Esophagus mucosa (tissue), 1 donor: Measurements from ENCODE around the gene AP1M2. TPM values are rescaled to one million over a fixed set of nuclear protein-coding genes. Genes with fewer than 3 reads are reported as not detected.
"Not testable (repeated sequence)": the region's sequence is repeated elsewhere in the genome, so short reads cannot be mapped to it uniquely, and the experiment has no call there.

ENCODE experiments used
- ATAC-seq: fragments of 200-7000 bp; cut with Tn5 transposase; one replicate; pipeline ENCODE4 v1.9.1; 2020
- total RNA-seq: library from RNA; stranded (reverse); gene quantifications from one replicate; pipeline ENCODE4 v1.2.4, GENCODE V29; 2023
- donor health status: DM: yes; HTN: yes; CAD: no.

The AP1M2 gene
- total RNA-seq, 1 donor from 2014 or later, result 61.5 TPM

GRCh38 chr19:10535613-10536012, 51.5 kb downstream of the AP1M2 start:
- peak; percentile 87 for ATAC-seq

DNA sequence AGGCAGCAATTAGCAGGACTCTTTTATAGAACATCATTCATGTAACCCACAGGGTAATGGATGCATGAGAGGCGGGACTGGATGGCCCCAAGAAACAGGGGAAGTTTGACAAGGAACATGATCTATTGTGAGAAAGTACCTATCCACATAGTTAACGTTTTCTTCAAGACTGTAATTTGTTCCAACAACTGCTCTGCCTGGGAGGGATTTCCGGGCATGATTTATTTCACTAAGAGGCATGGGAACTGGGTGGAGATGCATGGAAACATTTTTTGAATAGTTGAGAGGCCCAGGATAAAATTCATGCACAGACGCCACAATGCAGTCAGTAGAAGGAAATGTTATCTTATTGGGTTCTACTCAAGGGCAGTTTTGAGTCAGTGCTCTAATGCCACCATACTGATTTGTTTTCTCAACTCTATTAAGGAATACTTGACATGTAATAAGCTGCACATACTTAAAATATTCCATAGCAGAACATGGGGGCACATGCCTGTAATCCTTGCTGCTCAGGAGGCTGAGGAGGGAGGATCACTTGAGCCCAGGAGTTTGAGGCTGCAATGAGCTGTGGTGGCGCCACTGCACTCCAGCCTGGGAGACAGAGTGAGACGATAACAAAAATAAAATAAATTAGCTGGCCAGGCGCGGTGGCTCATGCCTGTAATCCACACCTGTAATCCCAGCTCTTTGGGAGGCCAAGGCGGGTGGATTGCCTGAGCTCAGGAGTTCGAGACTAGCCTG, 53.3 kb downstream of the AP1M2 start:
- peak; percentile 59 for ATAC-seq

GRCh38 chr19:10532457-10532856, 54.7 kb downstream of the AP1M2 start:
- ATAC-seq, result no peak

DNA sequence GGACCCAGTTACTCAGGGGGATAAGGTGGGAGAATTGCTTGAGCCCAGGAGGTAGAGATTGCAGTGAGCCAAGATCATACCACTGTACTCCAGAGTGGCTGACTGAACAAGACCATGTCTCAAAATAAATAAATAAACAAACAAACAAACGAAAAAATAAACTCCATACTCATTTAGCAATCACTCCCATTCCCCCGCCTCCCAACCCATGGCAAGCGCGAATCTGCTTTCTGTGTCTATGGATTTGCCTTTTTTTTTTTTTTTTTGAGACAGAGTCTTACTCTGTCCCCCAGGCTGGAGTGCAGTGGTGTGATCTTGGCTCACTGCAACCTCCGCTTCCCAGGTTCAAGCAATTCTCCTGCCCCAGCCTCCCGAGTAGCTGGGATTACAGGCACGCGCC, 60.2 kb downstream of the AP1M2 start:
- ATAC-seq, result not testable (repeated sequence)

DNA sequence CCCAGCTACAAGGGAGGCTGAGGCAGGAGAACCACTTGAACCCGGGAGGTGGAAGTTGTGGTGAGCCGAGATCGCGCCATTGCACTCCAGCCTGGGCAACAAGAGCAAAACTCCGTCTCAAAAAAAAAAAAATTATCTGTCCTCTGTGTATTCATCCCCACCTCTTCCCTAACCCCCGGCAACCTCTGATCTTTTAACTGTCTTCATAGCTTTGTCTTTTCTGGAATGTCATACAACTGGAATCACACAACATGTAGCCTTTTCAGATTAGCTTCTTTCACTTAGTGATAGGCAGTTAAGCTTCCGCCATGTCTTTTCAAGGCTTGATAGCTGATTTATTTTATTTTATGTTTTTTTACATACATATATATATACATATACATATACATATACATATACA, 61.5 kb downstream of the AP1M2 start:
- ATAC-seq, result no peak

- ATAC-seq, result no peak
These were observed 63.9 kb downstream of the AP1M2 start for GRCh38 chr19:10523135-10523636.

Other genes starting within 250 kb of the AP1M2 start
- gene ICAM3, start 247.7 kb downstream of the AP1M2 start, total RNA-seq, result 7.6 TPM
- gene TYK2, start 206.7 kb downstream of the AP1M2 start, total RNA-seq, result 51.1 TPM
- 86.5 TPM for gene CDC37, start 183.8 kb downstream of the AP1M2 start, total RNA-seq
- 0.92 TPM for gene PDE4A, start 166.8 kb downstream of the AP1M2 start, total RNA-seq
- gene KEAP1, start 84.0 kb downstream of the AP1M2 start, total RNA-seq, result 60.6 TPM
- 7.9 TPM for gene S1PR5, start 69.9 kb downstream of the AP1M2 start, total RNA-seq
- gene ATG4D, start 43.4 kb downstream of the AP1M2 start, total RNA-seq, result 42.2 TPM
- 22.5 TPM for gene KRI1, start 21.3 kb downstream of the AP1M2 start, total RNA-seq
- gene CDKN2D, start 18.3 kb downstream of the AP1M2 start, total RNA-seq, result 8.4 TPM
- 109 TPM for gene SLC44A2, start 38.2 kb upstream of the AP1M2 start, total RNA-seq
- 160 TPM for gene ILF3, start 67.0 kb upstream of the AP1M2 start, total RNA-seq
- 30.5 TPM for gene QTRT1, start 114.1 kb upstream of the AP1M2 start, total RNA-seq
- gene DNM2, start 130.8 kb upstream of the AP1M2 start, total RNA-seq, result 79.8 TPM
- gene TMED1, start 248.9 kb upstream of the AP1M2 start, total RNA-seq, result 16.4 TPM